ENCODE measurements around the gene KCNG2. TPM values are rescaled to one million over a fixed set of nuclear protein-coding genes. Genes with fewer than 3 reads are reported as not detected.

KCNG2 gene
- total RNA-seq, 1 donor from 2014 or later = 0.51 TPM

- DNase-seq = no peak
Observed at GRCh38 chr18:79944126-79944731, 146.5 kb downstream of the KCNG2 start.

- DNase-seq = no peak
Observed at GRCh38 chr18:79944746-79945117, 147.0 kb downstream of the KCNG2 start.

GRCh38 chr18:79945118-79946042 is 147.6 kb downstream of the KCNG2 start:
- DNase-seq = no peak

- no peak for DNase-seq
Observed at GRCh38 chr18:79947054-79947755, 149.5 kb downstream of the KCNG2 start.

GRCh38 chr18:79947881-79948610 is 150.3 kb downstream of the KCNG2 start:
- DNase-seq = no peak

GRCh38 chr18:79948719-79949411 is 151.1 kb downstream of the KCNG2 start:
- DNase-seq = no peak

Other genes with a start within 250 kb of the KCNG2 start
- gene CTDP1, start 118.1 kb upstream of the KCNG2 start, total RNA-seq = 31.1 and 38.0 TPM in 2 replicates
- 54.4 and 65.5 TPM in 2 replicates for gene SLC66A2, start 153.7 kb downstream of the KCNG2 start, total RNA-seq
- 5.2 and 10.9 TPM in 2 replicates for gene HSBP1L1, start 166.7 kb downstream of the KCNG2 start, total RNA-seq
- 56.0 and 74.9 TPM in 2 replicates for gene TXNL4A, start 190.6 kb downstream of the KCNG2 start, total RNA-seq
- 17.2 and 40.3 TPM in 2 replicates for gene RBFA, start 236.5 kb downstream of the KCNG2 start, total RNA-seq